Activated naive CD8-positive, alpha-beta T cell treated with anti-CD3 and anti-CD28 coated beads, Interleukin-2, amount 10 ng/mL, durations not matched to agents 7 days and 5 days (primary cell): ENCODE measurements around the gene HOXB1. TPM values are rescaled to one million over a fixed set of nuclear protein-coding genes. Genes with fewer than 3 reads are reported as not detected.

Source experiments
- ATAC-seq: fragments of 150-1000 bp; cut with Tn5 transposase; one replicate; pipeline ENCODE4 v1.10.0; 2021; ENCODE audit warnings: low read depth, moderate library complexity
- POLR2A ChIA-PET: fragments of 350-600 bp; sonication (Branson Sonifier 250); formaldehyde crosslinking; loops from one replicate; lab custom pipeline; 2021; ENCODE audit warnings: antibody characterized with exemption; lab: Charles Lee
- DNase-seq: peaks from one replicate; pipeline ENCODE4 v3.0.0; 2021
- H3K27ac Mint-ChIP-seq: one replicate; pipeline ENCODE4 v1.8.0; 2022; ENCODE audit warnings: mild to moderate bottlenecking, mixed read lengths
- H3K27me3 Mint-ChIP-seq: one replicate; pipeline ENCODE4 v1.8.0; 2022; ENCODE audit warnings: mild to moderate bottlenecking, moderate library complexity, mixed read lengths
- H3K36me3 Mint-ChIP-seq: one replicate; pipeline ENCODE4 v1.8.0; 2021; ENCODE audit warnings: mild to moderate bottlenecking, mixed read lengths
- H3K4me1 Mint-ChIP-seq: one replicate; pipeline ENCODE4 v1.8.0; 2021; ENCODE audit warnings: mixed read lengths
- H3K4me3 Mint-ChIP-seq: one replicate; pipeline ENCODE4 v1.8.0; 2022; ENCODE audit warnings: mild to moderate bottlenecking, moderate library complexity, mixed read lengths
- H3K9me3 Mint-ChIP-seq: one replicate; pipeline ENCODE4 v1.8.0; 2021; ENCODE audit warnings: mixed read lengths
- total RNA-seq, 2 experiments: library from RNA; stranded (reverse); gene quantifications; one replicate each; pipeline ENCODE4 v1.2.3, GENCODE V29; 2021

Gene HOXB1
- total RNA-seq, 2 experiments from 2014 or later = not detected

DNA sequence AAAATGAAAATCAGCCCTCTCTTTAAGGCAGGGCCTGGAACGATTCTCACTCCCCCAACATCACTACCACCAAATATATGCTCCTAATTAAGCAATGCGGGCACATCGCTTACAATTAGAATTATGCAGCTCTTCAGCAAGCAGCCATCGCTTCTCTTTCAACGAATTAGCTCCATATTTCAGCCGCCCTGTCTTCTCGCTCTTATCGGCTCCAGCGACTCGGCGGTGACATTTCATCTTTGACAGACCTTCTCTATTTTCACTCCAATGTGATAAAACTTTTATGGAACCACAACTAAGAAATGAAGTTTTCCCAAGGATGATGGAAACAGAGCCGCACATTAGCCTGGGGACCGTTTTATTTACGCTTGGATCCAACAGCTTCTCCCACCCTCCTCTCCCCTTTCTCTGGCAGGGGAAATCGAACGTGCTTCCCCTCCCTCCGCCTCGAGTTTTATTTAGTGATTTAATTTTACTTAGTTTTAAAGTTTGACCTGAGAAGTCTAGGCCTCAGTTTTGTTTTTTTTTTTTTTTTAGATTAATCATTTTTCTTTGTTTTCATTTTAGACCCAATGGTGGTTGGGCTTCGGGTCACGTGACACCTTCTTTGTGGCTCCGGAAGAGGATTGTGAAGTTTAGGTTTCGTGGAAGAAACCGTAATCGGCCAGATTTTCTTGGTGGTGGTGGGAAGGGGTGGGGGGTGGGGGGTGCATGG is 17.2 kb upstream of the HOXB1 start:
- Mint-ChIP-seq H3K9me3 (no peaks in the 10 kb centered on the region), H3K27ac (peak overlapping the region; percentile 84), H3K4me3 (peak overlapping the region; percentile 74), H3K36me3 (peaks cover 12% of the 10 kb centered on the region), H3K27me3 (peaks cover 11% of the 10 kb centered on the region), H3K4me1 (peaks cover 34% of the 10 kb centered on the region)
- POLR2A ChIA-PET = interaction anchor here (1.0 to 2.3 kb wide), 3 partner anchors 34 to 113 kb away, joined by 4 to 13 read pairs (median 5); no protein-coding TSS in a partner anchor
- peak; percentile 53 for DNase-seq
- ATAC-seq = no peak

DNA sequence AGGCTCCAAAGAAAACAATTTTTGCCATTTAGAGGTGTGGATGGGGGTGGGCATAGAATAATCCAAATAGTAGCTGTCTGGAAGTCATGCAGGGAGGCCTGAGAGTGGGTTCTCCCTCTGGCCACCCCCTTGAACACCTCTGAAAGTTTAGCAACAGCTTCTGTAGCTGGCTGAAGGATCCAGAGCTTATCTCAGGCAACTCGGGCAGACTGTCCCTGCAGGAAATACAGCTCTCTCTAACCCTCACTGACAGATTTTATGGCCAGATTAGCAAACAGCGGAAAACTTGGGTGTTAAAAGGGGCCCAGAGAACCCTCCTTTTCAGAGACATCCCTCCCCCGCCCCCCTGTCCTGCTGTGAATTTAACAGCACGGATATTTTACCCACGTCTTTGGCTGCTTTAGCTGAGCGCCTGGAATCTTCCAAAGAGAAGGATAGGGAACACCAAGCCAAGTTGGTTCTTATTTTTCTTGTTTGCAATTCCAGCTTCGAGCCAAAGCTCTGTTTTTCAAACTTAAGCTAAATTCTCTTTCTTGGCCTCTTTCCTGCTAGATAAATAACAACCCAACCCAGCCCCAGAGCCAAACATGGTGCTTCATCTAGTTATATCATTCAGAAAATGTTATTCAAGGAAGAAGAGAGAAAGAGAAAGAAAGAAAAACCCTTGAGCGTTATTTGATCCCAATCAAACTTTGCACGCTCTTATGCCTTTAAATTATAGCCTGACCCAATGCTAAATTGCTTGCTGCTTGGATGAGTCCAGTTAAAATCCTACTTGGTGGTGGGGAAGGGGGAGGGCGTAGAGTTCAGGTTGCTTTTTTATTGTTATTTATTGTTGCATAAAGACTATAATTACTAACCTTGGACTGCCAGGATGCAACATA is 16.4 kb upstream of the HOXB1 start:
- Mint-ChIP-seq H3K4me1 (peaks cover 39% of the 10 kb centered on the region), H3K9me3 (no peaks in the 10 kb centered on the region), H3K27ac (peak overlapping the region; percentile 84), H3K27me3 (peaks cover 11% of the 10 kb centered on the region), H3K4me3 (peak overlapping the region; percentile 74), H3K36me3 (peaks cover 15% of the 10 kb centered on the region)
- DNase-seq = no peak
- no peak for ATAC-seq
- POLR2A ChIA-PET = interaction anchor here (1.0 to 2.3 kb wide), 7 partner anchors 23 to 112 kb away, joined by 3 to 13 read pairs (median 4); partner anchors contain the start of gene HOXB4

DNA sequence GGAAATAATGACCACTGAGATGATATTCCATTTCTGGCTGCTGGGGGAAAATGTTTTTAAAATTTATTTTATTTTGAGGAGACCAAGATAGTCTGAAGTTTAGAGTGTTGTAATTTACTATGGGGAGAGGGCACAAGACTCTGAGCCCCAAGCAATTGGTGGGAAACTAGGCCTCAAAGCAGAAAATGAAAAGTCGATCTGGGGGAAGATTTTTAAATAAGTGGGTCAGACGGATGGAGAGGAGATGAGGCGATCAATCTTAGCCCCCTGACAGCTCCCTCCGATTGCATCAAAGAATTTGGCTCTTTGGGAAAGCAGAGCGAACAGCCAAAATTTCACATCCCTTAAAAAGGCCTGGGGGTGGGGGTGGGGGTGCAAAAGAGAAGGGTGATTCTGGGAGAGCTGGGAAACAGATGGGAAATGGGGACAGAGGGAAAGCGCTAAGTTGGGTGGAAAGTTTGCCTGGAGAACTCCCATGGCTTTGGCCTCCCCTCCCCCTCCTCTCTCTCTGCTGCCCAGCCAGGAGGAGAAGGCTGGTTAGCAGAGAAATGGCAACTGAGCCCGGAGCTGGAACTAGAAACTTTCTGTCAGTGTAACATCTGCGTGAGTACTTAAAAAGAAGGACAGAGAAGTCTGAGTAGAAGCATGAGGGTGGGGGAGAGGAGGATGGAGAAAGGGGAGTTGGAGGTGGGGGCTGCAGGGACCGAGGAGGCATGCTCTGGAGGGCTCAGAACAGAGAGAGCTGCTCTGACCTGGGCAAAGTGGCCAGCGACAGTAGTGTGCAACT is 15.5 kb upstream of the HOXB1 start:
- POLR2A ChIA-PET = interaction anchor here (0.6 to 2.3 kb wide), 8 partner anchors 13 to 111 kb away, joined by 3 to 13 read pairs (median 4); partner anchors contain the start of gene HOXB4
- H3K9me3 Mint-ChIP-seq = no peaks in the 10 kb centered on the region
- H3K4me3 Mint-ChIP-seq = peak overlapping the region; percentile 74
- peak overlapping the region; percentile 84 for H3K27ac Mint-ChIP-seq
- no peak for DNase-seq
- ATAC-seq = no peak
- H3K4me1 Mint-ChIP-seq = peaks cover 42% of the 10 kb centered on the region
- peaks cover 11% of the 10 kb centered on the region for H3K27me3 Mint-ChIP-seq
- peaks cover 12% of the 10 kb centered on the region for H3K36me3 Mint-ChIP-seq

DNA sequence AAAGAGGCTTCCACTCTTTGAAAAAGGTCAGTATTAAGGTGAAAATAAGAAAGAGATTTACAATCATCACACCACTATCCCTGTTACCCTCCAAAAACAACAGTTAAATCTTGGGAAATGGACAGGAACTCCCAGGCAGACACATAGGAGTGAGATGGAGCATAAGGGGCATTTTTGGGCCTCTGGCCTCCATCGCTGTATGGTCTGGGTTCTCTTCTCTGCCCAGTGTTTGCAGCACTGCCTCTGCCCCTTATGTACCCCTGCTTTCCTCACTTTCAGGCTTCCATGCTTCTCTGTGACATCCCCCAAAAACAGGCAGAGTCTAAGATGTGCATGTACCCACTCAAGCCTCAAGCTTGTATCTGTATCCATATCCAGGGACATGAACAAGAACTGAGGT is 14.7 kb upstream of the HOXB1 start:
- Mint-ChIP-seq H3K9me3 (no peaks in the 10 kb centered on the region), H3K27ac (peak overlapping the region; percentile 28), H3K36me3 (peaks cover 15% of the 10 kb centered on the region), H3K27me3 (peaks cover 14% of the 10 kb centered on the region), H3K4me1 (peaks cover 47% of the 10 kb centered on the region), H3K4me3 (peak overlapping the region; percentile 96)
- POLR2A ChIA-PET = interaction anchor here (1.5 kb wide), 1 partner anchor 35 kb away, joined by 9 read pairs; no protein-coding TSS in a partner anchor
- ATAC-seq (no peak), DNase-seq (no peak)

DNA sequence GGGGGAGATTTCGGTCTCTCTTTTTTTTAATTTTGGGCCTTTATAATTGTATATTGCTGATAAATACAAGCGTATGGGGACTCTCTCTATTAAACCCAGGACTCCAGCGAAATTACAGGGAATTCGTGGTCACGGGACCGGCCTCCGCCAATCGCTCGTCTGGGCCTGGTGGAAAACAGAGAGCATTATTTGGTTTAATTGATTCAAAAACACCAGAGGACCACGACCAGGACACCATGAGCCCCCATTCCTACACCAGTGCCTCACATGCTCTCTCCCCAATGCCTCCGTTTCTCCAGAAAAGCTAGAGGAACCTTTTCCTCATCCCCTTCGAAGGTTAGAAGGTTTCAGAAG is 14.2 kb upstream of the HOXB1 start, which contains the start of gene HOXB2:
Gene HOXB2, minus strand, starts transcription at position 88 of the 354 bp plus-strand sequence. CDS start 198 bp downstream, outside the sequence.
- Mint-ChIP-seq H3K4me1 (peaks cover 49% of the 10 kb centered on the region), H3K4me3 (peak within 1 kb of the TSS; percentile 96), H3K36me3 (peaks cover 12% of the 10 kb centered on the region), H3K27ac (peak within 1 kb of the TSS; percentile 97), H3K9me3 (no peaks in the 10 kb centered on the region), H3K27me3 (peaks cover 14% of the 10 kb centered on the region)
- POLR2A ChIA-PET = no interaction called here
- DNase-seq (no peak), ATAC-seq (no peak)

DNA sequence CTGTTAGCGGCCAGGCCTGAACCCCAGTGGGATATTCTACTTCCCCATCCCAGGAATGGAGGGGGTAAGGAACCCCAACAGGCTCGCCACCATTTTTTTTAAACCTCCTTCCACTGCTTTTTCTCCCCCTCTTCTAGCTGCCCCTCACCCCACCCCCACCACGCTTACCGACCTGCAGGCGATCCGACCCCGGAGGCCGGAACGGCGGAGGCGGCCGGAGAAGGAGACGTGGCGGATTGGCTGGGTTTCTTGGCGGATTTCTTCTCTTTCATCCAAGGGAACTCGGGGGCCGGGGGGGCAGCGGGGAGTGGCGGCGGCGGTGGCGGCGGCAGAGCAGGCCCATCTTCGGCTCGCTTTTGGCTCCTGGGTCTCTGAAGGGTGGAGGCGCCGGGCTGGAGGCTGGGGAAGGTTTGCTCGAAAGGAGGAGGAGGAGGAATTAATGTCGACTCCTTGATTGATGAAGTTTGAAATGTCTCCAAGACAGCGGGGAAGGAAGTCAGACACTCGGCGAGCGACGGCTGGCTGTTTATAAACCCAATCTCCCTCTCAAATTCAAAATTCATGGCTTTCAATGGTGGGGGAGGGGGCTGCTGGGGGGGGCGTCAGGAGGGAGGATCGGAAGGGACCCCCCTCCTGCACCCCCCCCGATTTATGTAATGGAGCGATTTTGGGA is 13.7 kb upstream of the HOXB1 start:
- ATAC-seq (no peak), DNase-seq (peak; percentile 63)
- Mint-ChIP-seq H3K9me3 (no peaks in the 10 kb centered on the region), H3K4me3 (peak overlapping the region; percentile 96), H3K36me3 (peaks cover 10% of the 10 kb centered on the region), H3K27me3 (peaks cover 17% of the 10 kb centered on the region), H3K27ac (peak overlapping the region; percentile 97), H3K4me1 (peaks cover 51% of the 10 kb centered on the region)
- POLR2A ChIA-PET = interaction anchor here (1.2 kb wide), 3 partner anchors 29 to 39 kb away, joined by 3 to 5 read pairs (median 3); no protein-coding TSS in a partner anchor

DNA sequence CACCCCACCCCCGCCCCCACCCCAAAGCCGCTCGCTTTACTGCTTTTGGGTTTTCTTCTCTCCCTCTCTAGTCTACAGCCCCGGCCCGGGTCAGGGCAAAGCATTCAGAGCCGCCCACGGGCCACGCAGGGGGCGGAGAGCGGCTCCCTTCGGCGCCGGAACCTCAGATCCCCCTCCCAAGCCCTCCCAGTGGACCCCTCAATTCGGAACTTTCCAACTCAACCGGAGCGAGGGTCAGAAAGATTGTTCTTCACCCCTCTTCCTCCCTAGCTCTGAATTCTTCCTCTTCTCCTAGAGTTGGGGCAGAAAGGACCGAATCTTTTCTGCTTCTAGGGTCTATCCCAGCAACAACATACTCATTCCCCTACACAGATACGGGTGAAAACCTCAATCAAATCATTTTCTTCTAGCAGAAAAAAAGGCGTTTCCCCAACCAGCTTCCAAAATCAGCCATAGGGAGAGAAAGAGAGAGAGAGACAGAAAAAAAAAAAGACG is 13.1 kb upstream of the HOXB1 start:
- Mint-ChIP-seq H3K27ac (peak overlapping the region; percentile 97), H3K4me3 (peak overlapping the region; percentile 96), H3K27me3 (peaks cover 18% of the 10 kb centered on the region), H3K9me3 (no peaks in the 10 kb centered on the region), H3K36me3 (peaks cover 8% of the 10 kb centered on the region), H3K4me1 (peaks cover 50% of the 10 kb centered on the region)
- DNase-seq = peak; percentile 66
- peak; percentile 30 for ATAC-seq
- POLR2A ChIA-PET = interaction anchor here (1.2 to 1.5 kb wide), 4 partner anchors 28 to 38 kb away, joined by 3 to 7 read pairs (median 4); no protein-coding TSS in a partner anchor

DNA sequence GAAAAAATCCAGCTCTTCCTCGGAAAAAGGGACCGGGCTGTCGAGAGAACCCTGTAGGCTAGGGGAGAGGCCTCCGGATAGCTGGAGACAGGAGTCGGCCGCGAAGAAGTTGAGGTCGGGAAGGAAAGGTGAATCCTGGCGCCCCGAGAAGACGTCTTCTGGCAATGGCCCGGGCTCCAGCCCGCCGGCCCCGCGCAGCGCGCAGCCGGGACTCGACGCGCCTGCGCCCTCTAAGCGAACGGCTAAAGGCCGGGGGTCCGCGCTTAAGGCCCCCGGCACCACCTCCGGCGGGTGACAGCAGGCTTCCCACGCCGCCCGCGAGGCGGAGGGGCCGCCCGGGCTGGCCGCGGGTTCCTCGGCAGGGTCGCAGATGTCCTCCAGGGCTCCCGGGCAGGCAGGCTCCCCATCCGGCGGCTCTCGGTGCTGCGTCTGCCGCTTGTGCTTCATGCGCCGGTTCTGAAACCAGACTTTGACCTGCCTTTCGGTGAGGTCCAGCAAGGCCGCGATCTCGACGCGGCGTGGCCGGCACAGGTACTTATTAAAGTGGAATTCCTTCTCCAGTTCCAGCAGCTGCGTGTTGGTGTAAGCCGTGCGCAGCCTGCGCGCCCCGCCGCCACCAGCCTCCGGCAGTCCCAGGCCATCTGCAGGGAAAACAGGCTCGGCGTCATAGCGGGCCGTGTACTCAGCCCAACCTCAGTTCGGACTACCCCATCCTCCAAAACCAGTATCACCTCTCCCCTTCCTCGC is 12.5 kb upstream of the HOXB1 start:
- DNase-seq = peak; percentile 80
- no peaks in the 10 kb centered on the region for H3K9me3 Mint-ChIP-seq
- peaks cover 18% of the 10 kb centered on the region for H3K27me3 Mint-ChIP-seq
- H3K27ac Mint-ChIP-seq = peak overlapping the region; percentile 97
- peaks cover 8% of the 10 kb centered on the region for H3K36me3 Mint-ChIP-seq
- peak; percentile 62 for ATAC-seq
- peak overlapping the region; percentile 96 for H3K4me3 Mint-ChIP-seq
- POLR2A ChIA-PET = interaction anchor here (0.5 to 1.5 kb wide), 5 partner anchors 28 to 1187 kb away, joined by 3 to 7 read pairs (median 3); no protein-coding TSS in a partner anchor
- peaks cover 46% of the 10 kb centered on the region for H3K4me1 Mint-ChIP-seq

DNA sequence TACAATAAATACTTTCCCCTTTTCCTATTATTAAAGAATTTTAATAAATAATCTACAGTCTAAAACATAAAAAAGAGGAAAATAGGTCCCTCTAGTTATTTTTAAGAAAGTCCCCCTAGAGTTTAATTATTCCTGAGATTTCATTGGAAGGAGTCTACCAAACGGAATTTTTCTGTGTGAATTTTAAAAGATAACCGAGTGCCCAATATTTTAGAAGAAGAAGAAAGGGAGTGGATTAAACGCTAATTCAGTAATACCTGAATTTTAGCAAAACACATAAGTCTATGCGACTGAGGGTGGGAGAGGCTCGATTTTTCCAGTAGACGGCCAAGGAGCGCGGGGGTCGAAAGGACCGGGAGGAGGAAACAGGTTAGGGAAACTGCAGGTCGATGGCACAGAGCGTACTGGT is 11.9 kb upstream of the HOXB1 start:
- no peak for DNase-seq
- H3K4me3 Mint-ChIP-seq = peak overlapping the region; percentile 96
- POLR2A ChIA-PET = interaction anchor here (0.5 to 1.5 kb wide), 3 partner anchors 31 to 1186 kb away, joined by 3 to 7 read pairs (median 4); partner anchors contain the start of gene HOXB5
- H3K27me3 Mint-ChIP-seq = peaks cover 18% of the 10 kb centered on the region
- peaks cover 41% of the 10 kb centered on the region for H3K4me1 Mint-ChIP-seq
- no peaks in the 10 kb centered on the region for H3K9me3 Mint-ChIP-seq
- no peak for ATAC-seq
- peak overlapping the region; percentile 96 for H3K27ac Mint-ChIP-seq
- H3K36me3 Mint-ChIP-seq = peaks cover 8% of the 10 kb centered on the region

DNA sequence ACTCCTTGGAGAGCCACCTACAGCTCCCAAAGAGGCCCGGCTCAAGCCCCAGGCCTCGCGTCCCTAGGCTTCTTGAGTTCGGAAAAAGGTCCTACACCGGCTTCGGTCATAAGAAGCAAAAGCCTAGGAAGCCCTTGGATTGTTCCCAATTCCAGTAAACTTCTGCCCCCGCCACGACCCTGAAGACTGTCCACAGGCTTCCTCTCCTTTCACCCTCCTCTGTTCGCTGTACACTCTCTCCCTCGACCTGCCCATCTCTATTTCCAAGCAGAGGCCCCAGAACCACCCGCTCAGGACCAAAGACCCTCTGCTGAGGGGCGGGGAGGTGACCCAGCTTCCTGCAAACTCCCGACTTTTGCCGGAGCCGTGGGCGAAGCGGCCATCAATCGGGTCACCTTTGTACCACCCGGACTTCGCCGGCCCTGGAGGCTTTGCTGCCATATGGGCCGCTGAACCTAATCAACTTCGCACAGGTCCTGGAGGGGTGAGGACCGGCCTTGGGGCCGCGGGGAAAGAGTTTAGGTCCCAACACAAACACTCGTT is 11.4 kb upstream of the HOXB1 start:
- H3K36me3 Mint-ChIP-seq = peaks cover 8% of the 10 kb centered on the region
- H3K4me3 Mint-ChIP-seq = peak overlapping the region; percentile 96
- no peaks in the 10 kb centered on the region for H3K9me3 Mint-ChIP-seq
- POLR2A ChIA-PET = interaction anchor here (0.5 to 2.9 kb wide), 8 partner anchors 27 to 1186 kb away, joined by 3 to 21 read pairs (median 3); partner anchors contain the start of gene HOXB5
- ATAC-seq (no peak), DNase-seq (peak; percentile 52)
- H3K4me1 Mint-ChIP-seq = peaks cover 38% of the 10 kb centered on the region
- peaks cover 23% of the 10 kb centered on the region for H3K27me3 Mint-ChIP-seq
- H3K27ac Mint-ChIP-seq = peak overlapping the region; percentile 92

DNA sequence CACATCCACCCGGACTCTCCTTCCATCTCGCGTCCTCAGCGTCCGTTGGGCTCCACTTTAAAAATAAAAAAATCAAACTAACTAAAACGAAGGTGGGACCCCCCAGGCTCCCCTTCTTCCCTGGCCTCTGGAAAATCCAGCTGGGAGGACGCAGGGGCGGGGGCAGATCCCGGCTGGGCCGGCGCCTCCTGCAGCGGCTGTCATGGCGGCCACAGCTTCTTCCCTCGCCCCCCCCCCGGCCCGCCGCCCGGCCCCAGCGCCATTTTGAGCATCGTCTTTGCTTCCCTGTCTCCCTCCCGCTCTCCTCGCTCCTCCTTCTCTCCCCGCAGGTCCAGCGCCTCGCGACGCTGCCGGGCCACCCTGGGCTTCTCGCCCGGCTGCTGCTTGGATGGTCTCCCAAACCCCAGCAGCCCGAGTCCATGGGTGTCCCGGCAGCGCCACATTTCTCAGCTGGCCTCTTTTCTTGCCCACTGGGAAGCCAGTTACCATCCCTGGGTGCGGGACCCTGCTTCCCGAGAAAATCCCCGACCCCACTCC is 10.8 kb upstream of the HOXB1 start:
- Mint-ChIP-seq H3K4me1 (peaks cover 34% of the 10 kb centered on the region), H3K27me3 (peaks cover 25% of the 10 kb centered on the region), H3K9me3 (no peaks in the 10 kb centered on the region), H3K27ac (peak overlapping the region; percentile 92), H3K36me3 (peaks cover 8% of the 10 kb centered on the region), H3K4me3 (peak overlapping the region; percentile 96)
- ATAC-seq (no peak), DNase-seq (peak; percentile 70)
- POLR2A ChIA-PET = interaction anchor here (0.6 to 2.9 kb wide), 8 partner anchors 27 to 190 kb away, joined by 3 to 21 read pairs (median 4); partner anchors contain the start of gene HOXB5
